ENCODE measurements around the gene SLC44A3.

GRCh38 chr1:94797291-94797690 is 22.9 kb upstream of the SLC44A3 start:
- TF ChIP-seq POLR2A (IDR thresholded peaks at IDR 0.05) = no peak
- no peak for TF ChIP-seq CTCF (IDR thresholded peaks at IDR 0.05)
